HG02798 (cell line): ENCODE measurements around the gene CNGA3.
"Not testable (repeated sequence)": the region's sequence is repeated elsewhere in the genome, so short reads cannot be mapped to it uniquely, and the experiment has no call there.

Source experiments
- ATAC-seq: cut with Tn5 transposase; IDR thresholded peaks from one replicate; pipeline ENCODE4 v1.9.1; 2021; ENCODE audit warnings: mild to moderate bottlenecking; ENCODE audit not compliant: unreplicated experiment, poor library complexity

The CNGA3 gene

GRCh38 chr2:98346311-98347236 lies at the start of gene CNGA3:
CNGA3 (plus strand) TSS chr2:98346456; CDS start chr2:98369976, 23,520 bp downstream.
- no peak for ATAC-seq

- ATAC-seq: no peak
These were observed 48.2 kb upstream of the CNGA3 start for GRCh38 chr2:98297817-98298682.

- ATAC-seq: no peak
These were observed 47.5 kb upstream of the CNGA3 start for GRCh38 chr2:98298683-98299164.

GRCh38 chr2:98299211-98299905 lies 46.9 kb upstream of the CNGA3 start:
- no peak for ATAC-seq

GRCh38 chr2:98300141-98300874 lies 45.9 kb upstream of the CNGA3 start:
- no peak for ATAC-seq

- no peak for ATAC-seq
These were observed 44.8 kb upstream of the CNGA3 start for GRCh38 chr2:98301469-98301868.

- not testable (repeated sequence) for ATAC-seq
These were observed 39.0 kb upstream of the CNGA3 start for GRCh38 chr2:98307131-98307696.

- ATAC-seq: no peak
These were observed 38.2 kb upstream of the CNGA3 start for GRCh38 chr2:98308068-98308467.

GRCh38 chr2:98308532-98308931 lies 37.7 kb upstream of the CNGA3 start:
- no peak for ATAC-seq

GRCh38 chr2:98309580-98309979 lies 36.7 kb upstream of the CNGA3 start:
- ATAC-seq: no peak

- ATAC-seq: no peak
These were observed 36.2 kb upstream of the CNGA3 start for GRCh38 chr2:98310010-98310409.

- no peak for ATAC-seq
These were observed 35.2 kb upstream of the CNGA3 start for GRCh38 chr2:98311090-98311489.

GRCh38 chr2:98311771-98312545 lies 34.3 kb upstream of the CNGA3 start:
- no peak for ATAC-seq

GRCh38 chr2:98313492-98314250 lies 32.6 kb upstream of the CNGA3 start:
- no peak for ATAC-seq

GRCh38 chr2:98314251-98314650 lies 32.0 kb upstream of the CNGA3 start:
- ATAC-seq: no peak

GRCh38 chr2:98315957-98316356 lies 30.3 kb upstream of the CNGA3 start:
- ATAC-seq: no peak

- ATAC-seq: no peak
These were observed 29.0 kb upstream of the CNGA3 start for GRCh38 chr2:98317214-98317613.

- not testable (repeated sequence) for ATAC-seq
These were observed 26.1 kb upstream of the CNGA3 start for GRCh38 chr2:98320171-98320570.
